ENCODE measurements around the gene C7orf25.

Gene C7orf25

GRCh38 chr7:42913591-42913990 is 1.7 kb upstream of the C7orf25 start:
- H3K27ac ChIP-seq = no peak overlapping the region

DNA sequence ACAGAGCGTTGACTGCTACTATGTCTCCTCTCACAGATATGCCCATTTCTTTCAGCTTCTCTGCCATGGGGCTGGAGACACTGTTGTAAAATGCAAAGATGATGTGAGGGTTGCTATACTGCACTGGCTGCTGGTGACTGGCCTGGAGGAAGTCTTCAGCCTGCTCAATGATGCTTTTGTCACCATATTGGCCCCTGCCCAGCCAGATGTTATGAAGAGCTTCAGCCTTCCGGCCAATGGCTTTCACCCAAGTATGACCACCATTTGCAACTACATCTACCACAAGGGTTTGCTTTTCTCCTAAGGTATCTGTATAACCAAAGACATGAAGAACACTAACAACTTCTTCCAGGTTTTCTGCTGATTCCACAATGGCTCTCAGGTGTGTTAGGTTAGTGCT is 1.6 kb downstream of the C7orf25 start:
- H3K27ac ChIP-seq = no peak overlapping the region
- TF ChIP-seq, protein P1, sequence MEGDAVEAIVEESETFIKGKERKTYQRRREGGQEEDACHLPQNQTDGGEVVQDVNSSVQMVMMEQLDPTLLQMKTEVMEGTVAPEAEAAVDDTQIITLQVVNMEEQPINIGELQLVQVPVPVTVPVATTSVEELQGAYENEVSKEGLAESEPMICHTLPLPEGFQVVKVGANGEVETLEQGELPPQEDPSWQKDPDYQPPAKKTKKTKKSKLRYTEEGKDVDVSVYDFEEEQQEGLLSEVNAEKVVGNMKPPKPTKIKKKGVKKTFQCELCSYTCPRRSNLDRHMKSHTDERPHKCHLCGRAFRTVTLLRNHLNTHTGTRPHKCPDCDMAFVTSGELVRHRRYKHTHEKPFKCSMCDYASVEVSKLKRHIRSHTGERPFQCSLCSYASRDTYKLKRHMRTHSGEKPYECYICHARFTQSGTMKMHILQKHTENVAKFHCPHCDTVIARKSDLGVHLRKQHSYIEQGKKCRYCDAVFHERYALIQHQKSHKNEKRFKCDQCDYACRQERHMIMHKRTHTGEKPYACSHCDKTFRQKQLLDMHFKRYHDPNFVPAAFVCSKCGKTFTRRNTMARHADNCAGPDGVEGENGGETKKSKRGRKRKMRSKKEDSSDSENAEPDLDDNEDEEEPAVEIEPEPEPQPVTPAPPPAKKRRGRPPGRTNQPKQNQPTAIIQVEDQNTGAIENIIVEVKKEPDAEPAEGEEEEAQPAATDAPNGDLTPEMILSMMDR (conservative IDR thresholded peaks at IDR 0.05) = no peak
- TF ChIP-seq ZFX (IDR thresholded peaks at IDR 0.05) = no peak

More at GRCh38 chr7:42913591-42913990, 1.7 kb upstream of the C7orf25 start:
- TF ChIP-seq ZFX (IDR thresholded peaks at IDR 0.05) = no peak
- TF ChIP-seq, protein P1 (conservative IDR thresholded peaks at IDR 0.05) = no peak

GRCh38 chr7:42907316-42907715 is 4.6 kb downstream of the C7orf25 start:
- H3K27ac ChIP-seq = no peak overlapping the region
- no peak for TF ChIP-seq ZFX (IDR thresholded peaks at IDR 0.05)
- TF ChIP-seq, protein P1 (conservative IDR thresholded peaks at IDR 0.05) = no peak

DNA sequence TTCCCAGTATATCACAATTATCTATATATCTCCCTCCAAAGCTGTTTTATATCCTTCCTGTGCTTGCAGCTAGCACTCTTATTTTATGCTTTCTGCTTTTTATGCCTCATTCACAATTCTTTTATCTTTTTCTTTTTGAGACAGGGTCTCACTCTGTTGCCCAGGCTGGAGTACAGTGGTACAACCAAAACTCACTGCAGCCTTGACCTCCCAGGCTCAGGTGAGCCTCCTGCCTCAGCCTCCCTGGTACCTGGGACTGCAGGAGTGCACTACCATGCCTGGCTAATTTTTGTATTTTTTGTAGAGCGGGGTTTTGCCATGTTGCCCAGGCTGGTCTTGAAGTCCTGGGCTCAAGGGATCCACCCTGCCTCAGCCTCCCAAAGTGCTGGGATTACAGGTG is 5.7 kb downstream of the C7orf25 start:
- no peak for TF ChIP-seq ZFX (IDR thresholded peaks at IDR 0.05)
- TF ChIP-seq, protein P1 (conservative IDR thresholded peaks at IDR 0.05) = no peak
- no peak overlapping the region for H3K27ac ChIP-seq

DNA sequence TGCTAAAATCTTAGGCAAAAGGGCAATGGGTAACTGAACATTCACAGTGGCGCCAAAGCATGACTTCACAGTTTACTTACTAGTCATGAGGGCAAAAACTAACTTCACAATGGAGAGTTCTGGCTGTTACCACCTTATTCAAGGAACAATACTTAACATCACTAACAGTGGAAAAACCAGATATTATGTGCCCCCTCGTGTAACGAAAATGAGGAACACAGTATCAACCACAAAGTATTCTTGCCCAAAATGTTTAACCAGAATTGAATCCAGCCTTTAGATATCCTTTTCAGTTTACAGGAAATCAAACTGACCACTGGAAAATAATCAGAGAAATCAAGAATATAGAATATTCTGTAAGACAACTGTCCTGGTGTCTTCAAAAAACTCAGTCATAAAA is 9.5 kb downstream of the C7orf25 start:
- H3K27ac ChIP-seq = no peak overlapping the region
- no peak for TF ChIP-seq ZFX (IDR thresholded peaks at IDR 0.05)
- TF ChIP-seq, protein P1 (conservative IDR thresholded peaks at IDR 0.05) = no peak

DNA sequence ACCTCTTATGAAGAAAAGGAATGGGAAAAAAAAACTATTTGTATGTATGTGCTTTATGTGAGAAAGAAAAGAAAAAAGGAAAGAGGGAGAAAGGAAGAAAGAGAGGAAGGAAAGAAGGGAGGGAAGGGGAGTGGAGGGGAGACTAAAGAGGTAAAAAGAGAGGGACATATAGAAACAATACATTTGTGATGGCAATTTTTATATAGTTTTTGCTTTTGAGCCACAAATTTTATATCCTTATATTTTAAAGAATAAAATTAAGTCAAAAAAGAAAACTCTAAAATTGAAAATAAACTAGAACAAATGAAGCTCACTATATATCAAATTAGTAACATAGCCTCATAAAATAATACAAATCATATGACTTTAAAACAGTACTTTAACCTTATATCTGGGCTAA is 11.0 kb downstream of the C7orf25 start:
- TF ChIP-seq ZFX (IDR thresholded peaks at IDR 0.05) = no peak
- TF ChIP-seq, protein P1 (conservative IDR thresholded peaks at IDR 0.05) = no peak
- no peak overlapping the region for H3K27ac ChIP-seq

GRCh38 chr7:42893346-42894240 is 18.3 kb downstream of the C7orf25 start:
- no peak overlapping the region for H3K27ac ChIP-seq
- TF ChIP-seq, protein P1 (conservative IDR thresholded peaks at IDR 0.05) = no peak
- no peak for TF ChIP-seq ZFX (IDR thresholded peaks at IDR 0.05)
